KOPT-K1 (cell line): ENCODE results near the gene CAVIN4.

Source experiments
- H3K27ac ChIP-seq: fragments of 200-600 bp; sonication (generic); 2 replicates; pipeline ENCODE4 v1.5.1; 2016; ENCODE audit warnings: antibody characterized with exemption, mild to moderate bottlenecking, low read depth, low read length; ENCODE audit not compliant: poor library complexity, severe bottlenecking
- H3K36me3 ChIP-seq: fragments of 200-600 bp; sonication (generic); 2 replicates; pipeline ENCODE4 v1.5.1; 2017; ENCODE audit warnings: antibody characterized with exemption, mild to moderate bottlenecking, low read length, moderate library complexity; ENCODE audit not compliant: insufficient read depth
- H3K9me3 ChIP-seq: fragments of 200-600 bp; sonication (generic); 2 replicates; pipeline ENCODE4 v1.5.1; 2017; ENCODE audit warnings: antibody characterized with exemption, low read length, mild to moderate bottlenecking; ENCODE audit not compliant: insufficient read depth, poor library complexity, severe bottlenecking

CAVIN4 gene

GRCh38 chr9:100577776-100578448 is at the start of gene CAVIN4:
TSS of gene CAVIN4 (plus strand) at chr9:100578079. CDS start at chr9:100578144, 65 bp downstream.
- no peaks in the 10 kb centered on the region for H3K9me3 ChIP-seq
- no peaks in the 10 kb centered on the region for H3K36me3 ChIP-seq
- H3K27ac ChIP-seq: no peak within 1 kb of the TSS

DNA sequence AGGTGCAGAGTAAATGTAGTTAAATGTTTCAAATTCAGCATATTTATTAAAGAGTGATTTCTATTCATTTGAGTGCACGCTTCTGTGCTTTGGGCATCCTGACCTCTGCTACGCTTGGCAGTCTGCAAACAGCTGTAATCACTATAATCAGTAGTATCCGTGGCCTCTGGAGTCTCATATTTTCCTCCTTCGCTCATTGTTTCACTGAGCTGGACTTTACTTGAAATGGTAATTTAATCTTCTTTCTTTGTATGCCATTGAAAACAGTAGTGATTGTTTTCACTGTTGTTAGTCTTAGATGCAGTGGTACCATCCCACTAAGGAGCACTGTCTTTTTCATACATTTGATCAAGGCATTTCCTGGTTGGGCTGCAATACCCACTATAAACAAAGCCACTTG is 43.5 kb upstream of the CAVIN4 start:
- H3K9me3 ChIP-seq: no peaks in the 10 kb centered on the region
- no peak overlapping the region for H3K27ac ChIP-seq
- H3K36me3 ChIP-seq: no peaks in the 10 kb centered on the region

- H3K36me3 ChIP-seq: no peaks in the 10 kb centered on the region; the same call in 1 of the 2 replicates
- H3K27ac ChIP-seq: no peak overlapping the region
- peaks cover 13% of the 10 kb centered on the region for H3K9me3 ChIP-seq
These were observed 37.6 kb upstream of the CAVIN4 start for GRCh38 chr9:100540327-100540726.

DNA sequence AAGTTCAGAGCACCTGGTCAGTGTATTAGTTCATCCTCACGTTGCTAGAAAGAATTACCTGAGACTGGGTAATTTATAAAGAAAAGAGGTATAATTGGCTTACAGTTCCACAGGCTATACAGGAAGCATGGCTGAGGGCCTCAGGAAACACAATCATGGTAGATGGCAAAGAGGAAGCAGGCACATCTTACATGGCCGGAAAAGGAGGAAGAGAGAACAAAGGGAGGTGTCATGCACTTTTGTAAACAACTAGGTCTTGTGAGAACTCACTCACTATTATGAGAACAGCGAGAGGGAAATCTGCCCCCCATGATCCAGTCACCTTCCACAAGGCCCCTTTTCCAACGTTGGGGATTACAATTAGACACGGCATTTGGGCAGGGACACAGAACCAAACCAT is 28.8 kb upstream of the CAVIN4 start:
- no peaks in the 10 kb centered on the region; the same call in 1 of the 2 replicates for H3K36me3 ChIP-seq
- H3K27ac ChIP-seq: no peak overlapping the region
- H3K9me3 ChIP-seq: peaks cover 15% of the 10 kb centered on the region

DNA sequence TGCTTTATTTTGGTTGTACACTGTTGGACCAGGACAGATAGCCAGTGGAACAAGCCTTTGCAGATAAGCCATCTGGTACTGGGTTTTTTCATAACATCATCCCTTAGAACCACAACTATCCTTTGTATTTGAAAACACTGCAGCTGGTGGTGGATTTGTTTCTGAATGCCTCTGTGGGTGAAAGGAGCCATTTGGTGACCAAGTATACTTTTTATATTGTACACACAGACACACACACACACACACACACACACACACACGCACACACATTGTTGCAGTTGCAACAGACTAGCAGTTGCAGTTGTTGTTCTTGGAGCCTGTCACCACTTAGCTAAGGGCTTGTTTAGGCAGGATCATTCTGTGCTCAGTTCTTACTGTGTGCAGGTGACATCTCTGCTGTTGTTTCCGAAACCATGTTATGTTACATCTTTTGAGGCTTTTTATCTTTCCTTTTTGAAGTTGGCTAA is 22.9 kb upstream of the CAVIN4 start:
- Histone ChIP-seq H3K36me3 (no peaks in the 10 kb centered on the region), H3K9me3 (no peaks in the 10 kb centered on the region), H3K27ac (no peak overlapping the region)

DNA sequence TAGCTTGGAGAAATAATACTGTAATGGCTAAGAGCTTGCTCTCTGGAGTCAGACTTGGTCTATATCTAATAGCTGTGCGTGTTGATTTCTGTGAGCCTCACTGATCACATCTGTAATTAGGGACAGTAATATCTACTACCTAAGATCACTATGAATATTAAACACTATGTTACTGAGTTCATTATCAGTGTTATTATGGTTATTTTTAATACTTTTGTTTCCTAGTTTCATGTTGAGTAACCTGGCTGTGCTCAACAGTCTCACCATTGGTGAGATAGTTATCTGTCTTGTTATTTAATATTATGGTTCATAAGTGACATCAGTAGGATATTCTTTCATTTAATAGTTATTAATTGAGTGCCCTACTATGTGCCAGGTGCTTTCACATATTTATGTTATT is 22.4 kb upstream of the CAVIN4 start:
- Histone ChIP-seq H3K27ac (no peak overlapping the region), H3K36me3 (no peaks in the 10 kb centered on the region), H3K9me3 (no peaks in the 10 kb centered on the region)

DNA sequence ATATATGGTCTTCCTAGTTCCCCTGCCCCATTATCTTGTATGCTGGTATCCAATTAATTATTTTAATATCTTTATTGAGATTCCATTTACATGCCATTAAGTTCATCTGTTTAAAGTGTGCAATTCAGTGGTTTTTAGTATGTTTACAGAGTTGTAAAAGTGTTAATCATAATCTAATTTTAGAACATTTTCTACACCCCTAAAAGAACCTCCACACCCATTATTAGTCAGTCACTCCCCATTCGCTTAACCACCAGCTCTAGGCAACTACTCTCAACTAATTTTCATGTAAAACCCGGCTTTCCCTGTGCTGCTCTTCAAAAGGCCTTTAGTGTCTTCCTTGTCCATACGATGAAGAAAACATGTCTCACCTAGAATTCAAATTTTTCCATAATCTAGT is 20.8 kb upstream of the CAVIN4 start:
- Histone ChIP-seq H3K27ac (no peak overlapping the region), H3K9me3 (no peaks in the 10 kb centered on the region), H3K36me3 (no peaks in the 10 kb centered on the region)

DNA sequence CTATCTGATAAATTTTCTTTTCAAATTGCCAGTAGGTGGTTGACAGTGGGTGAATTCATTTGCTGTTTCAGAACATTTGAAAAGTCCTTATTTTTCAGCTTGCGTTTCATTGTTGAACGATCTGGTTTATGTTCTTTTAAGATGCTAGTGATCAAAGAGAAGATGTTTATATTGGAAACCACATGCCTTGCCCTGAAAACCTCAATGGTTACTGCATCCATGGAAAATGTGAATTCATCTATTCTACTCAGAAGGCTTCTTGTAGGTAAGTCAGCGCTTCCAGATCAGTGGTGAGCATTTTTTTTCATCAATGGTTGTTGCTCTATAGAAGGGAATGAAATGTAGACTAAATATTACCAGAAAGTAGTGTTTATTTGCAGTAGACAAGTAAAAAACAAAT is 16.6 kb upstream of the CAVIN4 start:
- no peaks in the 10 kb centered on the region for H3K9me3 ChIP-seq

DNA sequence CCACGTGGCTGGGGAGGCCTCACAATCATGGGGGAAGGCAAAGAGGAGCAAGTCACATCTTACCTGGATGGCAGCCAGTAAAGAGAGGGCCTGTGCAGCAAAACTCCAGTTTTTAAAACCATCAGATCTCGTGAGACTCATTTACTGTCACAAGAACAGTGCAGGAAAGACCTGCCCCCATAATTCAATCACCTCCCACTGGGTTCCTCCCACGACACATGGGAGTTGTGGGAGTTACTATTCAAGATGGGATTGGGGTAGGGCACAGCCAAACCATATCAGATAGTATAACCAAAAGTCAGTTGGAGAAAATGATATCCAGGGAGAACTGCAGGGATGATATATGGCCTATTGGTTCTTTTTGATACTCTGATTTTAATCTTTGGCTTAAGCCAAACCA is 10.0 kb upstream of the CAVIN4 start:
- Histone ChIP-seq H3K9me3 (no peaks in the 10 kb centered on the region), H3K27ac (no peak overlapping the region), H3K36me3 (no peaks in the 10 kb centered on the region)

More for the DNA sequence above, 16.6 kb upstream of the CAVIN4 start:
- no peaks in the 10 kb centered on the region for H3K36me3 ChIP-seq
- H3K27ac ChIP-seq: no peak overlapping the region

GRCh38 chr9:100573655-100574260 is 4.1 kb upstream of the CAVIN4 start:
- Histone ChIP-seq H3K36me3 (no peaks in the 10 kb centered on the region), H3K9me3 (no peaks in the 10 kb centered on the region), H3K27ac (no peak overlapping the region)

GRCh38 chr9:100575006-100575405 is 2.9 kb upstream of the CAVIN4 start:
- no peaks in the 10 kb centered on the region for H3K36me3 ChIP-seq
- no peak overlapping the region for H3K27ac ChIP-seq
- no peaks in the 10 kb centered on the region for H3K9me3 ChIP-seq

- Histone ChIP-seq H3K36me3 (no peaks in the 10 kb centered on the region), H3K27ac (no peak overlapping the region), H3K9me3 (no peaks in the 10 kb centered on the region)
These were observed 2.0 kb upstream of the CAVIN4 start for GRCh38 chr9:100575765-100576386.

DNA sequence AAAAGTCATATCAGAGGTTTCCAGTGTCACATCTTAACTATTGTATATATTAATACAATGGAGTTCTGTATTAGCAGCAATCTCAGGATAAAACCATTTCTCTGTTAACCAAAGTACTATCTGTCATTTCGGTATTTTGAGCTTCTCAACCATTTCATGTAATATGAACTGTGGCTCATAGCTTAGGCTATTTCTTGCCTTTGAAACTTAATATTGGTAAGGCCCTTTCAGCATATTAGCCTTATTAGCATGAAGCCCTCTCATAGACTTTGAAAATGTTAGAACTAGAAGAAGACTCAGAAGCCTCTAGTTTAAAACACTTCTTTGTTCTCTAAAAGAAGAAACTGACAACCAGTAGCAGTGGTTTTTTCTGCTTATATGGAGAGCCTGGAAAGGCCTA is 731 bp downstream of the CAVIN4 start:
- H3K36me3 ChIP-seq: no peaks in the 10 kb centered on the region
- H3K27ac ChIP-seq: no peak overlapping the region
- no peaks in the 10 kb centered on the region for H3K9me3 ChIP-seq

DNA sequence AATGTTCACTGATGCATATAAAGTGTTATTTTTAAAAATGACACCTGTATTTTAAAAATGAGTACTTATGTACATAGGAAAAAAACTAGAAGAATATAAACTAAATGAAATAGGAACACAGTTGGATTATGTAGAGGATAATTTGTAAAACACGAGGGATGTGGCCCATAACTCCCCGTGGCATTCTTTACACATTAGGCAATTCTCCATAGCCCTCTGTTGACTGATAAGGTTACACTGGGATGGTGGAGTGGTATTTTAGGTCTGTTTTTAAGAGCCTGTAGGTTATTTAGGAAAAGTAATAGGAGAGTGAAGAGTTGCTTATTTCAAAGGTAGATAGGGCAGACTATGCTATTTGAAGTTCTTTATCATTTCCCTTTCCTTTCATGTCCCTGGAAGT is 1.8 kb downstream of the CAVIN4 start:
- Histone ChIP-seq H3K27ac (no peak overlapping the region), H3K9me3 (no peaks in the 10 kb centered on the region), H3K36me3 (no peaks in the 10 kb centered on the region)

DNA sequence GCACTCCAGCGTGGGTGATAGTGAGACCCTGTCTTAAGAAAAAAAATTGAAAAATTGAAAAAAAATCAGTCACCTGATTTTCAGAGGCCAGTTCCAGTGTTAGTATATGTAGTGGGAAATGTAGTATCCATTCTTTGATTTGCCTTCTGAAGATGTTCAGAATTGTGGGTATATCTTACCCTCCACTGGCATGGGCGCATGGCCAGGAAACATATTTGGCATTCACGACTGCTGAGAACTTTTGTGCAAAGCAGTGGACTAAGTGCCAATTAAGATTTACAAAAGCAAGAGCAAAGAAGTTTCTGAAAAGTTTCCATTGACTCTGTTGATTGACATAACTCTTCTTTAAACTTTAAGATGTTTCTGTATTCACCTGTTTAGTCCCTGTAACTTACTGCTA is 2.4 kb downstream of the CAVIN4 start:
- H3K9me3 ChIP-seq: no peaks in the 10 kb centered on the region
- no peaks in the 10 kb centered on the region for H3K36me3 ChIP-seq
- no peak overlapping the region for H3K27ac ChIP-seq
